Bronchial epithelial cell (primary cell): Measurements from ENCODE around the gene KIF1A. TPM values are rescaled to one million over a fixed set of nuclear protein-coding genes. Genes with fewer than 3 reads are reported as not detected.

Experiments used
- DNase-seq: peaks from one replicate; pipeline ENCODE4 v3.0.0-alpha.2; 2010; ENCODE audit warnings: low read depth
- FAIRE-seq: peaks from 2 replicates; lab custom pipeline; 2011; peaks lifted over from hg19 to GRCh38; lab: Jason Lieb, UNC
- H3K27me3 ChIP-seq: 2 replicates; pipeline ENCODE4 v1.5.1; 2011; ENCODE audit warnings: low read length; ENCODE audit not compliant: control insufficient read depth, insufficient read depth
- H3K36me3 ChIP-seq: 2 replicates; pipeline ENCODE4 v1.5.1; 2011; ENCODE audit warnings: low read length; ENCODE audit not compliant: control insufficient read depth, insufficient read depth
- H3K4me3 ChIP-seq: 2 replicates; pipeline ENCODE4 v1.5.1; 2011; ENCODE audit warnings: mild to moderate bottlenecking, low read depth, low read length, control low read depth
- total RNA-seq: library from RNA; depleted of rRNA; stranded (reverse); fragments of >200 nt; gene quantifications from 2 replicates; pipeline ENCODE4 v1.2.1, GENCODE V29; 2014
- TF ChIP-seq, protein P1 (sequence below): IDR thresholded peaks from 2 replicates; pipeline ENCODE4 v1.5.1; 2011; ENCODE audit warnings: mild to moderate bottlenecking, moderate library complexity, low read length, control low read depth, inconsistent platforms; ENCODE audit not compliant: insufficient read depth, severe bottlenecking

The KIF1A gene
- total RNA-seq, 1 donor from 2014 or later = not detected

GRCh38 chr2:240730501-240731177 lies 89.4 kb downstream of the KIF1A start:
- no peaks in the 10 kb centered on the region for H3K36me3 ChIP-seq
- DNase-seq (no peak), FAIRE-seq (no peak)
- no peaks in the 10 kb centered on the region for H3K27me3 ChIP-seq
- TF ChIP-seq, protein P1, sequence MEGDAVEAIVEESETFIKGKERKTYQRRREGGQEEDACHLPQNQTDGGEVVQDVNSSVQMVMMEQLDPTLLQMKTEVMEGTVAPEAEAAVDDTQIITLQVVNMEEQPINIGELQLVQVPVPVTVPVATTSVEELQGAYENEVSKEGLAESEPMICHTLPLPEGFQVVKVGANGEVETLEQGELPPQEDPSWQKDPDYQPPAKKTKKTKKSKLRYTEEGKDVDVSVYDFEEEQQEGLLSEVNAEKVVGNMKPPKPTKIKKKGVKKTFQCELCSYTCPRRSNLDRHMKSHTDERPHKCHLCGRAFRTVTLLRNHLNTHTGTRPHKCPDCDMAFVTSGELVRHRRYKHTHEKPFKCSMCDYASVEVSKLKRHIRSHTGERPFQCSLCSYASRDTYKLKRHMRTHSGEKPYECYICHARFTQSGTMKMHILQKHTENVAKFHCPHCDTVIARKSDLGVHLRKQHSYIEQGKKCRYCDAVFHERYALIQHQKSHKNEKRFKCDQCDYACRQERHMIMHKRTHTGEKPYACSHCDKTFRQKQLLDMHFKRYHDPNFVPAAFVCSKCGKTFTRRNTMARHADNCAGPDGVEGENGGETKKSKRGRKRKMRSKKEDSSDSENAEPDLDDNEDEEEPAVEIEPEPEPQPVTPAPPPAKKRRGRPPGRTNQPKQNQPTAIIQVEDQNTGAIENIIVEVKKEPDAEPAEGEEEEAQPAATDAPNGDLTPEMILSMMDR = no peak
- H3K4me3 ChIP-seq = no peak overlapping the region

DNA sequence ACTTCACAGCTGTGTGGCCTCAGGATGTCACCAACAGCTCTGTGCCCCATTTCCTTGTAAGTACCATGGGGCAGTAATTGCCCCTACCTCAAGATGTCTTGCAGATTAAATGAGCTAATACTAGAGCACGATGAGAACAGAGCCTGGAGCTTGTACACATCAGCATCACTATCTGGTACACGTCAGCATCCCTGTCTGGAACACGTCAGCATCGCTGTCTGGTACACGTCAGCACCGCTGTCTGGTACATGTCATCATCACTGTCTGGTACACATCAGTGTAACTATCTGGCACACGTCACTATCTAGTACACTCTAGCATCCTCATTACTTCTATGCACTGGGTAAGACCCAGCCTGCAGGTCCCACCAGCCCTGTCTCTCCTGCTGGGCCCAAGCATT lies 91.2 kb downstream of the KIF1A start:
- H3K4me3 ChIP-seq = no peak overlapping the region
- TF ChIP-seq, protein P1 = no peak
- FAIRE-seq (peak; percentile 89), DNase-seq (no peak)
- H3K27me3 ChIP-seq = no peaks in the 10 kb centered on the region
- H3K36me3 ChIP-seq = no peaks in the 10 kb centered on the region

- FAIRE-seq = no peak
- DNase-seq = no peak
- TF ChIP-seq, protein P1 = no peak
- Histone ChIP-seq H3K27me3 (no peaks in the 10 kb centered on the region), H3K36me3 (no peaks in the 10 kb centered on the region), H3K4me3 (no peak overlapping the region)
These were observed 91.7 kb downstream of the KIF1A start for GRCh38 chr2:240728361-240728760.

GRCh38 chr2:240727913-240728312 lies 92.1 kb downstream of the KIF1A start:
- TF ChIP-seq, protein P1 = no peak
- DNase-seq (no peak), FAIRE-seq (no peak)
- no peak overlapping the region for H3K4me3 ChIP-seq
- no peaks in the 10 kb centered on the region for H3K36me3 ChIP-seq
- no peaks in the 10 kb centered on the region for H3K27me3 ChIP-seq

DNA sequence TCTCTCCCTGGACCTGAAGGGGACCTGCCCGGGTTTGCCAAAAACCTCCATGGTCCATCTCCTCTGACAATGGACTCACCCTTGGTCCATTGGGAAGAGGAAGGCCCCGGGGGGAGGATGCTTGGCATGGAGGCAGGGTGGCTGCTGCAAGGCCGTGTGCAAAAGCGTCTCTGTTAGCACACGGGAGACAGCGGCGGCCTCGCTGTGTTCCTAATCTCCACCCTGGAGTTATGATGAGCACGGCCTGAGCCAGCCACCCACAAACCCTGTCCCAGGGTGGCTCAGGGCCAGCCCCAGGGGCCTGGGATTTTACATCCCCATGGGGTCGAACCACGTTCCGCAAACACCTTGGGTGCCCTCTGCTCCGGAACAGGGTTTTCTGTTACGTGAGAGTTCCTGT lies 92.6 kb downstream of the KIF1A start:
- H3K4me3 ChIP-seq = no peak overlapping the region
- no peak for DNase-seq
- no peaks in the 10 kb centered on the region for H3K27me3 ChIP-seq
- no peaks in the 10 kb centered on the region for H3K36me3 ChIP-seq
- no peak for FAIRE-seq
- TF ChIP-seq, protein P1 = no peak

DNA sequence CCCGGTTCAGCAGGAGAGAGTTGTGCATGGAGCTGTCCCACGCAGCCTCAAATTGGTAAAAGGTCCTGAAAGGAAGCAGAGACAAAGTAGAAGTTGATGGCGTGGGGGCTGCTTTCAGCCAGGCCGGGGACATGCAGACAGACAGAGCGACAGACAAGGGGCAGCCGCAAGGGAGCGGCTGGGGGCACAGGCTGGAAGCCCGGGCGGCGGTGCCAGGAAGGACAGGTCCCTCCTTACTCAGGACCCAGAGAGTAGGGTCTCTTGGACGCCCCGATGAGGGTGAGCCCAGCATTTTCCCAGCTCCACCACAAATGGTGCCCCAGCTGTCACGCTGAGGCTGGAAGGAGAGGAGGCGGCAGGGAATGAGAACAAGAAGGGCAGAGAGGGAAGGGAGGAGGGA lies 93.1 kb downstream of the KIF1A start:
- H3K4me3 ChIP-seq = no peak overlapping the region
- no peak for DNase-seq
- FAIRE-seq = no peak
- no peaks in the 10 kb centered on the region for H3K36me3 ChIP-seq
- H3K27me3 ChIP-seq = no peaks in the 10 kb centered on the region
- TF ChIP-seq, protein P1 = no peak
